Activated naive CD4-positive, alpha-beta T cell treated with anti-CD3 and anti-CD28 coated beads, Interleukin-2, amount 10 ng/mL, durations not matched to agents 7 days and 5 days (primary cell): ENCODE measurements around the gene GREM1.

Source experiments
- CTCF ChIA-PET: fragments of 350-600 bp; sonication (Branson Sonifier 250); formaldehyde crosslinking; loops from one replicate; lab custom pipeline; 2021; ENCODE audit warnings: antibody characterized with exemption; lab: Charles Lee
- DNase-seq: peaks from one replicate; pipeline ENCODE4 v3.0.0-alpha.2; 2020
- H3K27ac Mint-ChIP-seq: one replicate; pipeline ENCODE4 v1.8.0; 2021; ENCODE audit warnings: mild to moderate bottlenecking, moderate library complexity, mixed read lengths
- H3K27me3 Mint-ChIP-seq: one replicate; pipeline ENCODE4 v1.8.0; 2021; ENCODE audit warnings: mild to moderate bottlenecking, mixed read lengths
- H3K36me3 Mint-ChIP-seq: one replicate; pipeline ENCODE4 v1.8.0; 2021; ENCODE audit warnings: mixed read lengths
- H3K4me1 Mint-ChIP-seq: one replicate; pipeline ENCODE4 v1.8.0; 2021; ENCODE audit warnings: mixed read lengths
- H3K4me3 Mint-ChIP-seq: one replicate; pipeline ENCODE4 v1.8.0; 2021; ENCODE audit warnings: mild to moderate bottlenecking, moderate library complexity, mixed read lengths
- H3K9me3 Mint-ChIP-seq: one replicate; pipeline ENCODE4 v1.8.0; 2021; ENCODE audit warnings: mixed read lengths

Gene GREM1

GRCh38 chr15:32717426-32718226, at the start of gene GREM1:
Gene GREM1 (plus strand): TSS chr15:32718004. CDS start chr15:32730691, 12,687 bp downstream.
- H3K4me3 Mint-ChIP-seq = peak within 1 kb of the TSS; percentile 21
- no peak for DNase-seq
- H3K27me3 Mint-ChIP-seq = peaks cover 85% of the 10 kb centered on the region
- peaks cover 12% of the 10 kb centered on the region for H3K4me1 Mint-ChIP-seq
- H3K36me3 Mint-ChIP-seq = no peaks in the 10 kb centered on the region
- no peaks in the 10 kb centered on the region for H3K9me3 Mint-ChIP-seq
- CTCF ChIA-PET = no interaction called here
- peak within 1 kb of the TSS; percentile 2 for H3K27ac Mint-ChIP-seq

GRCh38 chr15:32668942-32669341, 48.9 kb upstream of the GREM1 start:
- no peaks in the 10 kb centered on the region for H3K9me3 Mint-ChIP-seq
- H3K27ac Mint-ChIP-seq = no peak overlapping the region
- DNase-seq = no peak
- H3K36me3 Mint-ChIP-seq = peaks cover 4% of the 10 kb centered on the region
- H3K27me3 Mint-ChIP-seq = no peaks in the 10 kb centered on the region
- CTCF ChIA-PET = no interaction called here
- no peak overlapping the region for H3K4me3 Mint-ChIP-seq
- H3K4me1 Mint-ChIP-seq = no peaks in the 10 kb centered on the region

- Mint-ChIP-seq H3K36me3 (peaks cover 4% of the 10 kb centered on the region), H3K4me3 (no peak overlapping the region), H3K4me1 (no peaks in the 10 kb centered on the region), H3K27me3 (no peaks in the 10 kb centered on the region), H3K9me3 (no peaks in the 10 kb centered on the region), H3K27ac (no peak overlapping the region)
- CTCF ChIA-PET = interaction anchor here (1.0 kb wide), 1 partner anchor 11 kb away, joined by 3 read pairs; no protein-coding TSS in a partner anchor
- DNase-seq = no peak
Measured at GRCh38 chr15:32669896-32670611, 47.8 kb upstream of the GREM1 start.

- no peak overlapping the region for H3K4me3 Mint-ChIP-seq
- DNase-seq = no peak
- CTCF ChIA-PET = interaction anchor here (1.0 kb wide), 1 partner anchor 11 kb away, joined by 3 read pairs; no protein-coding TSS in a partner anchor
- H3K27ac Mint-ChIP-seq = no peak overlapping the region
- H3K4me1 Mint-ChIP-seq = no peaks in the 10 kb centered on the region
- H3K27me3 Mint-ChIP-seq = no peaks in the 10 kb centered on the region
- H3K36me3 Mint-ChIP-seq = peaks cover 2% of the 10 kb centered on the region
- H3K9me3 Mint-ChIP-seq = no peaks in the 10 kb centered on the region
Measured at GRCh38 chr15:32670623-32671022, 47.2 kb upstream of the GREM1 start.

GRCh38 chr15:32671339-32672325, 46.2 kb upstream of the GREM1 start:
- Mint-ChIP-seq H3K36me3 (peaks cover 2% of the 10 kb centered on the region), H3K4me1 (no peaks in the 10 kb centered on the region), H3K27me3 (no peaks in the 10 kb centered on the region), H3K4me3 (no peak overlapping the region), H3K27ac (no peak overlapping the region), H3K9me3 (no peaks in the 10 kb centered on the region)
- CTCF ChIA-PET = no interaction called here
- no peak for DNase-seq

GRCh38 chr15:32674681-32675080, 43.1 kb upstream of the GREM1 start:
- Mint-ChIP-seq H3K9me3 (no peaks in the 10 kb centered on the region), H3K4me1 (no peaks in the 10 kb centered on the region), H3K27me3 (peaks cover 4% of the 10 kb centered on the region), H3K4me3 (no peak overlapping the region), H3K27ac (no peak overlapping the region), H3K36me3 (no peaks in the 10 kb centered on the region)
- CTCF ChIA-PET = interaction anchor here (0.9 kb wide), 1 partner anchor 16 kb away, joined by 3 read pairs; no protein-coding TSS in a partner anchor
- DNase-seq = no peak

- Mint-ChIP-seq H3K4me3 (no peak overlapping the region), H3K36me3 (no peaks in the 10 kb centered on the region), H3K9me3 (no peaks in the 10 kb centered on the region), H3K27me3 (peaks cover 4% of the 10 kb centered on the region), H3K4me1 (no peaks in the 10 kb centered on the region), H3K27ac (no peak overlapping the region)
- CTCF ChIA-PET = interaction anchor here (0.9 to 1.1 kb wide), 2 partner anchors 14 to 16 kb away, joined by 3 to 4 read pairs; no protein-coding TSS in a partner anchor
- DNase-seq = no peak
Measured at GRCh38 chr15:32675466-32675865, 42.3 kb upstream of the GREM1 start.

GRCh38 chr15:32676169-32676568, 41.6 kb upstream of the GREM1 start:
- no peak overlapping the region for H3K27ac Mint-ChIP-seq
- CTCF ChIA-PET = interaction anchor here (1.1 kb wide), 1 partner anchor 14 kb away, joined by 4 read pairs; no protein-coding TSS in a partner anchor
- no peak for DNase-seq

GRCh38 chr15:32677238-32677750, 40.5 kb upstream of the GREM1 start:
- H3K27ac Mint-ChIP-seq = no peak overlapping the region
- H3K36me3 Mint-ChIP-seq = no peaks in the 10 kb centered on the region
- no peak overlapping the region for H3K4me3 Mint-ChIP-seq
- peaks cover 4% of the 10 kb centered on the region for H3K27me3 Mint-ChIP-seq
- no peaks in the 10 kb centered on the region for H3K9me3 Mint-ChIP-seq
- DNase-seq = no peak
- CTCF ChIA-PET = no interaction called here
- no peaks in the 10 kb centered on the region for H3K4me1 Mint-ChIP-seq

More at GRCh38 chr15:32676169-32676568, 41.6 kb upstream of the GREM1 start:
- Mint-ChIP-seq H3K36me3 (no peaks in the 10 kb centered on the region), H3K9me3 (no peaks in the 10 kb centered on the region), H3K4me1 (no peaks in the 10 kb centered on the region), H3K4me3 (no peak overlapping the region), H3K27me3 (peaks cover 4% of the 10 kb centered on the region)

GRCh38 chr15:32679298-32679690, 38.5 kb upstream of the GREM1 start:
- Mint-ChIP-seq H3K27ac (no peak overlapping the region), H3K27me3 (peaks cover 4% of the 10 kb centered on the region), H3K4me3 (no peak overlapping the region), H3K36me3 (no peaks in the 10 kb centered on the region), H3K4me1 (peaks cover 5% of the 10 kb centered on the region), H3K9me3 (no peaks in the 10 kb centered on the region)
- CTCF ChIA-PET = no interaction called here
- no peak for DNase-seq

GRCh38 chr15:32682569-32682968, 35.2 kb upstream of the GREM1 start:
- Mint-ChIP-seq H3K27ac (no peak overlapping the region), H3K9me3 (no peaks in the 10 kb centered on the region), H3K27me3 (peaks cover 4% of the 10 kb centered on the region), H3K4me1 (peaks cover 5% of the 10 kb centered on the region), H3K4me3 (no peak overlapping the region), H3K36me3 (peaks cover 2% of the 10 kb centered on the region)
- DNase-seq = no peak
- CTCF ChIA-PET = no interaction called here

GRCh38 chr15:32682977-32683630, 34.7 kb upstream of the GREM1 start:
- peaks cover 2% of the 10 kb centered on the region for H3K36me3 Mint-ChIP-seq
- H3K27me3 Mint-ChIP-seq = peaks cover 4% of the 10 kb centered on the region
- H3K4me3 Mint-ChIP-seq = no peak overlapping the region
- no peak for DNase-seq
- H3K4me1 Mint-ChIP-seq = peaks cover 5% of the 10 kb centered on the region
- H3K9me3 Mint-ChIP-seq = no peaks in the 10 kb centered on the region
- CTCF ChIA-PET = no interaction called here
- H3K27ac Mint-ChIP-seq = no peak overlapping the region

GRCh38 chr15:32683906-32684584, 33.8 kb upstream of the GREM1 start:
- DNase-seq = no peak
- Mint-ChIP-seq H3K36me3 (peaks cover 2% of the 10 kb centered on the region), H3K4me1 (peaks cover 5% of the 10 kb centered on the region), H3K27ac (no peak overlapping the region), H3K4me3 (no peak overlapping the region), H3K9me3 (no peaks in the 10 kb centered on the region), H3K27me3 (peaks cover 1% of the 10 kb centered on the region)
- CTCF ChIA-PET = no interaction called here
